Measurements from ENCODE around the gene ZNF101.

ZNF101 gene

DNA sequence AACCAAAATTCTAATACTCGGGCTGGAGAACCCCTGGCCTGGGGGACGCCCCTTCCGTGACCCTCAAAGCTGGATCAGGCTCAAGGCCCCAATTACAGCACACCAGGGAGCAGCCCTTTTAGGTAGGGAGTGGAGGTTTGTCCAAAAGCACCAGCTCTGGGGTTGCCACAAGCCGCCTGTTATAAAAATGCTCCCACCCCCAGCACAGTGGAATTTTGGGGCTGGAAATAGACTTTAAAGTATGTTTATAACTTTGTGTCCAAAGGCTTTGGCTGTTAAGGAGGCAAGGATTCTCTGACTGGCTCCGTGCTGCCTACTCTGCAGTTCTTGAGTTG lies 24.6 kb upstream of the ZNF101 start:
- peaks cover 22% of the 10 kb centered on the region for H3K36me3 ChIP-seq (replicated peaks)
- H3K27ac ChIP-seq, result no peak overlapping the region
- H3K27me3 ChIP-seq (replicated peaks), result no peaks in the 10 kb centered on the region
- TF ChIP-seq, protein P1, sequence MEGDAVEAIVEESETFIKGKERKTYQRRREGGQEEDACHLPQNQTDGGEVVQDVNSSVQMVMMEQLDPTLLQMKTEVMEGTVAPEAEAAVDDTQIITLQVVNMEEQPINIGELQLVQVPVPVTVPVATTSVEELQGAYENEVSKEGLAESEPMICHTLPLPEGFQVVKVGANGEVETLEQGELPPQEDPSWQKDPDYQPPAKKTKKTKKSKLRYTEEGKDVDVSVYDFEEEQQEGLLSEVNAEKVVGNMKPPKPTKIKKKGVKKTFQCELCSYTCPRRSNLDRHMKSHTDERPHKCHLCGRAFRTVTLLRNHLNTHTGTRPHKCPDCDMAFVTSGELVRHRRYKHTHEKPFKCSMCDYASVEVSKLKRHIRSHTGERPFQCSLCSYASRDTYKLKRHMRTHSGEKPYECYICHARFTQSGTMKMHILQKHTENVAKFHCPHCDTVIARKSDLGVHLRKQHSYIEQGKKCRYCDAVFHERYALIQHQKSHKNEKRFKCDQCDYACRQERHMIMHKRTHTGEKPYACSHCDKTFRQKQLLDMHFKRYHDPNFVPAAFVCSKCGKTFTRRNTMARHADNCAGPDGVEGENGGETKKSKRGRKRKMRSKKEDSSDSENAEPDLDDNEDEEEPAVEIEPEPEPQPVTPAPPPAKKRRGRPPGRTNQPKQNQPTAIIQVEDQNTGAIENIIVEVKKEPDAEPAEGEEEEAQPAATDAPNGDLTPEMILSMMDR (IDR thresholded peaks at IDR 0.05; ENCODE audit: low read depth, low read length, missing control alignments), result no peak
- H3K4me3 ChIP-seq (ENCODE audit: low read depth, low read length), result no peak overlapping the region
- in situ Hi-C loops (cut with HindIII; ENCODE audit: low pct_ligation_motif_present, low sequenced_read_pairs), result no loop called here
- no peak for DNase-seq

DNA sequence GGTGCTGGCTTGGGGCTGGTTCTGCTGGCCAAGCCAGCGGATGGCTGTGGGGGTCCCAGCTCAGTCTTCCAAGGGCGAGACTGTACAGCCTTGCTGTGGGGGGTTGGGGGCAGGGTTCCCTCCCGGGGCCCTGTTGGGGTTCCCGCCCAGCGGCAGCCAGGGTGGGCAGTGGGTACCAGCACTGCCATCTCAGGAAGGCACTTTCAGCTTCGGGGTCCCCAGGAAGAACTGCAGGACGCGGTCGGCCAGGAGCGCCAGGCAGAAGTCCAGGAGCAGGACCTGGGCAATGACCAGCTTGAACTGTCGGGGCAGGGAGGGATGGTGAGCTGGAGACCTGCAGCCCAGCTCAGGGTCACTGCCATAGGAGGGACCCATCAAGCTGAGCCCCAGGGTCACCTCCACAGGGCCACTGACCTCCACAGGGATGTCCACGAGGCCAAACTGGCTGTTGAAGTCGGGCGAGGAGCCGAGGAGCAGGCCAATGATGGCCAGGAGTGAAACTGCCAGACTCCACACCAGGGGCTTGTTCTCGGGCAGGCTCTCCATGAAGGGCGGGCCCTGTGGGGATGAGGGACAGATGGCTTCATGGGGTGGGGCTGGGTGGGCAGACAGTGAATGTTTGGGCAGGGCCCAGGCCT lies 23.3 kb upstream of the ZNF101 start:
- in situ Hi-C loops (cut with HindIII; ENCODE audit: low pct_ligation_motif_present, low sequenced_read_pairs), result no loop called here
- H3K36me3 ChIP-seq (replicated peaks), result peaks cover 31% of the 10 kb centered on the region

DNA sequence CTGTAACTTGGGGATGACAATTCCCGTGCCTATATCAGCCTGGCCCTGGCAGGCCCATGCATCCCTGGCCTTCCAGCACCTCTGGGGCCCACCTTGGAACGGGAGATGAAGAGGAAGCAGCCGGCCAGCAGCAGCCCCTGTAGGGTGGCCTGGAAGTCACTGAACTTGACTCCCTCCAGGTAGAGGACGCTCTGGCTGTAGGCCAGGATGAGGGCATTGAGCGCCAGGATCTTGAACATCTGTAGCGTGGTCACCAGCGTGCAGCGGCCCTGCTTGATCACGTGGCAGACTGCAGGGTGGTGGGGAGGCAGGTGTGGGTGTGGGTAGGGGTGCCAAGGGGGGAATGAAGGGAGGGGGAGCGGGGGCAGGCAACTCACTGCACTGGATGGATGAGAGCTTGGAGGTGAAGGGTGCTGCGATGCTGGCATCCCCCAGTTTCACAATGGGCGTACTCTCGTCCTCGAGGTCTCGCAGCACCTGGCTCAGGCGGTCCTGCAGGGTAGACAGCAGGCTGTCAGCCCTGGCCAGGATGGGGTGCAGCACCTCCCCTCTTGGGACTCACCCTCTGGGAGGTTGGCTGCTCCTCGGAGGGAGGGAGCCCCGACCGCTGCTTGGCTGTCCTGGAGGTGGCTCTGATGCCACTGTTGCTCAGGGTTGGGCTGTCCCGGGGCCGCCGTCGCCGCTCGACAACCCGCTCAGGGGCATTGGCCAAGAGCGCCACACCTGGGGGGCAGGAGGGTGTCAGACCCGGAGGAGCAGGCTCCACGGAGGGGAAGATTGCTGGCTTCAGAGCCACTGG lies 21.4 kb upstream of the ZNF101 start:
- Histone ChIP-seq H3K27me3 (replicated peaks) (no peaks in the 10 kb centered on the region), H3K4me3 (ENCODE audit: low read depth, low read length) (no peak overlapping the region), H3K27ac (no peak overlapping the region), H3K36me3 (replicated peaks) (peaks cover 45% of the 10 kb centered on the region)
- TF ChIP-seq, protein P1 (IDR thresholded peaks at IDR 0.05; ENCODE audit: low read depth, low read length, missing control alignments), result no peak
- DNase-seq, result no peak
- in situ Hi-C loops (cut with HindIII; ENCODE audit: low pct_ligation_motif_present, low sequenced_read_pairs), result no loop called here

More for the DNA sequence above, 23.3 kb upstream of the ZNF101 start:
- no peaks in the 10 kb centered on the region for H3K27me3 ChIP-seq (replicated peaks)
- no peak overlapping the region for H3K4me3 ChIP-seq (ENCODE audit: low read depth, low read length)
- TF ChIP-seq, protein P1 (IDR thresholded peaks at IDR 0.05; ENCODE audit: low read depth, low read length, missing control alignments), result no peak
- DNase-seq, result no peak
- H3K27ac ChIP-seq, result no peak overlapping the region

DNA sequence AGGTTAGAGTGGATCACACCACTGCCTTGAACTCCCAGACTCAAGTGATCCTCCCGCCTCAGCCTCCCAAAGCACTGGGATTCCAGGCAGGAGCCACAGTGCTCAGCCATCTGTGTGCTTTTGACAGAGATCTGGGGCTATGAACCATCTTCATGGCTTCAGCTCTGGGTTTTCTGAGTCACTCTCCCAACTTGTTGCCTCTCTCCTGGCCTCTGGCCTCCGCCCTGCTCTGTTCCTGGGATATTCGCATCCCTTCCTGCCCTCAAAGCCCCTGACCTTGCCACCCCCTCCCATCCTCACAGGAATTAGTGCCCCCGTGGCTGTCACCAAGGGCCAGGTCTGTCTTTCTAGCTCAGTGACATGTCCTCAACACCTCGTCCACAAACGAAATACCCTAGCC lies 19.5 kb upstream of the ZNF101 start:
- peaks cover 63% of the 10 kb centered on the region for H3K36me3 ChIP-seq (replicated peaks)
- no peak for DNase-seq
- TF ChIP-seq, protein P1 (IDR thresholded peaks at IDR 0.05; ENCODE audit: low read depth, low read length, missing control alignments), result no peak
- no peak overlapping the region for H3K4me3 ChIP-seq (ENCODE audit: low read depth, low read length)
- in situ Hi-C loops (cut with HindIII; ENCODE audit: low pct_ligation_motif_present, low sequenced_read_pairs), result no loop called here
- H3K27ac ChIP-seq, result no peak overlapping the region
- no peaks in the 10 kb centered on the region for H3K27me3 ChIP-seq (replicated peaks)

DNA sequence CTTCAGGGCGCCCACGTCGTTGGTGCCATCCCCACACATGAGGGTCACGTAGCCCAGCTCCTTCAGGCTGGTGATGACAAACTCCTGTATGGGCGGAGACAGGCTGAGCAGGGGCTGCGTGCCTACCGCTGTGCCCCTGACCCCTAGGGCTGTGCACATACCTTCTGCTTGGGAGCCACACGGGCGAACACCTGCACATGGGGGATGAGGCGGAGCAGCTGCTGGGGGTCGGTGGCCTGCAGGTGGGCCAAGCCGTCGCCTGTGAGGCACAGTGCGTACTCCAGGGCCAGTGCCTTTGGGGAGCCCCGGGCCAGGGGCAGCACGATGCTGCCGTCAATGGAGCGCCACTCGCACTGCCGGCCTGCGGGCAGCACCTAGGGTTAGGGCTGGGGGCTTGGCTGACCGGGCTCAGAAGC lies 19.1 kb upstream of the ZNF101 start:
- TF ChIP-seq, protein P1 (IDR thresholded peaks at IDR 0.05; ENCODE audit: low read depth, low read length, missing control alignments), result no peak
- Histone ChIP-seq H3K27me3 (replicated peaks) (no peaks in the 10 kb centered on the region), H3K4me3 (ENCODE audit: low read depth, low read length) (no peak overlapping the region), H3K36me3 (replicated peaks) (peaks cover 67% of the 10 kb centered on the region), H3K27ac (no peak overlapping the region)
- in situ Hi-C loops (cut with HindIII; ENCODE audit: low pct_ligation_motif_present, low sequenced_read_pairs), result no loop called here
- DNase-seq, result no peak
